NCI-H526 treated with DMSO at 0.1 percent for 48 hours (cell line): Measurements from ENCODE around the gene LPP.
"Not testable (repeated sequence)": the region's sequence is repeated elsewhere in the genome, so short reads cannot be mapped to it uniquely, and the experiment has no call there.

Experiments
- DNase-seq: peaks from one replicate; lab custom pipeline; 2025; lab: John Stamatoyannopoulos, UW

LPP gene

DNA sequence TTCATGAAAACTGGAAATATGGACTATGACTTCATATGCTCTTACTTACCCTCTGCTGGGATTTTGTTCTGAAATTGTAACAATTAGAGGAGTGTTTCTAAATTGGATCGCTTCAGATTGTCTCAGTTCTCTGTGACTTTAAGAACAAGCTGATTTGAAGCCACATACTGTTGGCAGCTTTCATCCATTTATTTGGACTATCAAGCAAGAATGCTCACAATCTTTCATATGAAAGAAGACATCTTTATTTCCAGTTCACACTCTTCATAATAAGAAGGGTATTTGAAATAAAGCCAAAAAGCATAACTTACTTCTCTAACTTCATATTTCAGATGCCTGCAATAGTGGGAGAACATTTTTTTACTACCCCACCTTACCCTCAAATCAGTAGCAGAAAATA is 526.2 kb downstream of the LPP start:
- DNase-seq: no peak

DNA sequence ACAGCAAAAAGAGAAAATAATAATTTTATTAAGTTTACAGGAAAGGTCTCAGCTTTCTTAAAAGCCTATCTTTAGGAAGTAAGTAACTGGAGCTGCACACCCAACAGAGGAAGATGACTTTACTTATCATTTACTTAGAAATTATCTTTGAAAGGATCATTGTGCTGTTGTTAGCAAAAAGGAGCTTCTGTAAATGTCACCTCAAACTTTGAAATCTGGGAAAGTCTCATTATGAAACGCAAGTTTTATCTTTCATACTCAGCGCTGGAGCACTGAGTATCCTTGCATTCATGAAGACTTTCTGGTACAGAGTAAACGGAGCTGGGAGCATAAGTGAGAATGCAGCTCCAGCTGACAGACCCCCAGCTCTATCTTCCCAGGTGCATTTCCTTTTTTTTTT is 526.6 kb downstream of the LPP start:
- DNase-seq: no peak

DNA sequence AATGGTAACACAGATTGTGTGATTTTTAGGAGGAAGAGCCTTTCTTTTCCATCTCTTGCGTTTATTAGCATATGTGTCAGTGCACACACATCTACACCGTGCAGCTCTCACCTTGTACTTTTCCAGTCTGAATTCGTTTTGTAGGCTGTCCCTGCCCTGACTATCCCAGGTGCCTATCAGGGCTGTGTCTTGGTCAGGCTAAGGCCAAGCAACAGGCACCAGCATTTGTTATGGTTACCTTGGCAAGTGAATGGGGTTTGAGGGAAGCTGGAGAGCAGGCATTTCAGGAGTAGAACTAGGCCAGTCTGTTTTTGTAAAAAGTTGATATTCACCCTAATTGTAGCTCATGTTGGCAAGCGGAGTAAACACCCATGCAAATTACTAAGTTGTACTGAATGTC is 528.4 kb downstream of the LPP start:
- DNase-seq: no peak

DNA sequence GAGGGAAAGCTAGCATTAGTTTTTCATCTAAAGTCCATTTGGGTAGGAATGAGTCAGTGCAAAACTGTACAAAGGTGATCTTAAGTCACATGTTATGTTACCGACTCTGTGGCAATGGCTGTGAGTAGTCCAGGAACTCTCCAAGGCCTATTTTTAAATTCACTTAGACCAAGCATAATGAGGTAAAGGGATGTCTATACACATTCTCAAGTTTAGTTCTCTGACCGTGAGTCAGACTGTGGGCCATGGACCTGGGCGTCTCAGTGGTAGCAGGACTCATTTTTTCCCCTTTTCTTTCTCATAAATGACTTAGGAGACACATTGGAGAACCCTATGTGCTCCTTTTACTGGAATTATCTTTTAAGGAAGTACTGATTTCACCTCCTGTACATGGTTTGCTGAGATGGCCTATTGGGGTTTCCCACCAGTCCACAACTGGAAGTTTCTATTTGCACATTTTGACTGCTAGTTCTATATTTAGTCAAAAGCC is 529.1 kb downstream of the LPP start:
- no peak for DNase-seq

DNA sequence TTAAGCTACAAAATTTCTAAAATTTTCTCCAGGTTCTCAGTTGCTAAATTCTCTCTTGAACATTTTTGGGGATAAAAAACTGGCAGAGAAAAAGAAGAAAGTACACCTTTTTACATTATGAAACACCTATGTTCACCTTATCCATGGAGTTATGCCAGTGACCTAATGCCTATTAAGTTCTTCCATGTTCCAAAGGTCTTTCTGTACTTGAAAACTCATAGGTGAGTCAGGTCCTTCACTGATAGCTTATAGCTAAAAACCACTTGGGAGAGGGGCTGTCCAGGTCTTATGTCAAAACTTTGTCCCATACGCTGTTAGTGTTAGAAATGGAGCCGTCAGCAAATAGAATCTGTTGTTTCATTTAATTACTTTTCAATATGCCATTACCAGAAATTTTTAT is 530.3 kb downstream of the LPP start:
- no peak for DNase-seq

DNA sequence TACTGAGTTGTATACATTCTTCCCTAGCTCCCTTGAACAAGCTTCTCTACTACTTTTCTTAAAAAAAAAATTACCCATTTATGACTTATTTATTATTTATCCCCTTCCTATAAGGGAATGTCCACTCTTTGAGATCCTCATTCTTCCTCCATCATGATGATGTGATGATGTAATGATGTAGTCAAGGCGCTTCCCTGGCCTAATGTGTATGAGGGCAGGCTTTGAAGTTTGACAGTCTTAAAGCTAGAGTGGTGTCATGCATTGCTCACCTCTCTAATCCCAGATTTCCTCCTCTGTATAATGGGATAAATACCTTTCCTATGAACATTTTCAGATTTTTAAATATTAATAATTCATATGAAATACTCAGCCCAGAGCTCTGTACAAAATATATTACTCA is 531.8 kb downstream of the LPP start:
- DNase-seq: no peak

DNA sequence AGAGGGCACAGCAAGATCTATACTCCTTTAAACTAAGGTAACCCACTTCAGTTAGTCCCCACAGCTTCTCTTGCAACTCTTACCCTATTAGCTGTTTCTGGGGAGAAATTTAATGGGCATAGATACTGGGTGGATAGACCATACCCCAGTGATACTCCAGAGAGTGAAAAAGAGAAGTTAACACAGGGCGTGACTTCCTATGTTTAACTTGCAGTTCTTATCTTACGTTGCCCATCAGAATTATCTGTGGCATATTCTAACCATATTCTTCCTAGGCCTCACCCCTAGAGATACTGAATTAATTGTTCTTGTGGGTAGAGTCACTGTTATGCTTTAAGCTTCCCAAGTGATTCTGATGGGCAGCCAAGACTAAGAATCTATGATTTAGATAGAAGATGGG is 532.4 kb downstream of the LPP start:
- no peak for DNase-seq

DNA sequence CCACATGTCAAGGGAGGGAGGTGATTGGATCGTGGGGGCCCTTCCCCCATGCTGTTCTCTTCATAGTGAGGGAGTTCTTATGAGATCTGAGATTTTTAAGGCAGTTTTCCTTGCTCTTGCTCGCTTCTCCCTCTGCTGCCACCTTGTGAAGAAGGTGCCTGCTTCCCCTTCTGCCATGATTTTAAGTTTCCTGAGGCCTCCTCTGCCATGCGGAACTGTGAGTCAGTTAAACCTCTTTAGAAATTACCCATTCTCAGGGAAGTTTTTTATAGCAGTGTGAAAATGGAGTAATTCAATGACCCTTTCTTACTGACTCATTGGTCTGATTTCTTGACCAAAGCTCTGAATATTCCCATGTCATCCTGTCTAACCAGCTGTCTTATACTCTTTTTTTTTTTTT is 533.4 kb downstream of the LPP start:
- DNase-seq: no peak

DNA sequence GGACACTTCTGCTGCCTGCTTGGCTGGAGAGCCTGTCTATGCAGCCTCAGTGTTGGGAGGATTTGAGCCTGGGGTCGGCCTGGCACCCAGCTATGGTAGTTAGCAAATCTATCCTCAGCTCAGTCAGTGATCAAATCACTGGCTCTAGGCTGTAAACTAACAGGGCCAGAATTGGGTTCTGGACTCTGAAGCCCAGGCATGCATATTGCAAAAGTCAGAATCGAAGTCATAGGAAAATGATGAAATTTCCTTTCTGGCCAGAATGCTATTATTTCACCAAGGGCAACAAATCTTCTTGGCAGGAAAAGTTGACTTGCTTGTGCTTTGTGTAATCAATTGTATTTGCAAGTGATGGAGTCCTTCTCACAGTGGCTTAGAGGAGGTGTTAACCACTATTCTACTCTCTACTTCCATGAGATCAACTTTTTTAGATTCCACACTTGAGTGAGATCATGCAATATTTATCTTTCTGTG is 535.2 kb downstream of the LPP start:
- no peak for DNase-seq

DNA sequence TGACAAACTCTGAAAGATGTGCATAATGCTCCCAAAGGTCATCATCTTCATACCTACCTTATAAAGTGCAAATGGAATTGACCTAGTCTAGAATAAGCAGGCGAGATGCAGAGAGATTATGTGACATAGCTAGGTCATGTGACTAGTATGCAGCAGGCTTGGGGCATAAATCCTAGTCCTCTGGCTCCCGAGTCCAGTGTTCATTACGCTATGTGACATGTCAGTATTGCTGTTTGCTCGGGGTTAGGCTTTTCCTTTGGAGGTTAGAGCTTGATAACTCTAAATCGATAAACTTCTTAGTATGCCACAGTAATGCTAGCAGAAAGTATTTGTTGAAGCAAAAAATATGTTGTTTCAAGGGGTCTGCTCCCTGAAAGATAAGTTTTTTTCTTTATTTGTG is 536.1 kb downstream of the LPP start:
- no peak for DNase-seq

DNA sequence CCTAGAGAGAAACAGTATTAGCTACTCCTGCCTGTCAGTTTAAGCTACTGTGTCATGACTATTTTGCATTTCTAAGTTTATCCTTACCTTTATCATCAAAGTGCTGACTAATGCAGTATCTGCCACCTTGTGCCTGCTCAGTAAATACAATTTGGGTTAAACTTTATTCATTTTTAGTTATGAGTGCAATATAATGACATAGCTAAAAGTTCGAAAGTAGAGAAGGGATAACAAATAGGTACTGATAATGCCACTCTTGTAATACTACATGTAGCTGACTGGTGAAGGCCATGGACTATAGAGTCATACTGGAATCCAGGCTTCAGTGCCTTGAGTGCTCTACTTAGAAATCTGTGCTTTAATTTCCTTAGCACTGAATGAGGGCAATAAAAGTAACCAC is 537.0 kb downstream of the LPP start:
- DNase-seq: no peak

DNA sequence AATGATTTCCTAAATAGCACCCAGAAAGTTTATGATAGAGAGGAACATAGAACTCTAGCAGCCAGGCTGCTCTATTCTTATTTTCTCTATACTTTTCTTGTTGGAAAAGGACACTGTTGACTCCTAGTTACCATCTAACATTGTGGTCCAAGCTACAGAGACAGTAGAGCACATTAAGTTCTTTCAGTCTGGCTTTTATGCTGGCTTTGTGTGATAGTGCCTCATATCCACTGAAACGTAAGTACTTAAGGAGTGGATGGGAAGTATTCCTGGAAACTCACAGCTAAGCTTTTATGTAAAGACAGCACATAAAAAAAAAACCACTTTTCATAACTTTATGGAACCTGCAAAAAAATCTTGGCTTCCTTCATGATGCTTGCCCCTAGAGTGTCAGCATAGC is 537.7 kb downstream of the LPP start:
- DNase-seq: no peak

DNA sequence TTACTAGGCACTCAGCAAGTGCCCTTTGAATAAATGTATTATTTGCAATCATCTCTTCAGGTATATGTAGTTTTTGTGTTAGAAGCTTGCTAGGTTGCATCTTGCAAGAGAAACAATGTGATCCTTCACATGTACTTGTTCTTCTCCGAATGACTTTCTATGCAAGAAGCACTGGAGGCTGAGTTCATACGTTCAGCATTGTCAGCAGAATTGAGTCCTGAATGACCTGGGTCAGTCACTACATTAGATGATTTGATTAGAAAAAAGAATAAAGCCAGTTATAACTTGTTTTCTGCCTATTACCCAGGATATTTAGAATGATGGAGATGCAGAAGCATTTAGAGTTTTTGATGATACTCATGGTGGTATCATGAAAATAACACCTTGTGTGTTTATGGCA is 538.7 kb downstream of the LPP start:
- DNase-seq: no peak

DNA sequence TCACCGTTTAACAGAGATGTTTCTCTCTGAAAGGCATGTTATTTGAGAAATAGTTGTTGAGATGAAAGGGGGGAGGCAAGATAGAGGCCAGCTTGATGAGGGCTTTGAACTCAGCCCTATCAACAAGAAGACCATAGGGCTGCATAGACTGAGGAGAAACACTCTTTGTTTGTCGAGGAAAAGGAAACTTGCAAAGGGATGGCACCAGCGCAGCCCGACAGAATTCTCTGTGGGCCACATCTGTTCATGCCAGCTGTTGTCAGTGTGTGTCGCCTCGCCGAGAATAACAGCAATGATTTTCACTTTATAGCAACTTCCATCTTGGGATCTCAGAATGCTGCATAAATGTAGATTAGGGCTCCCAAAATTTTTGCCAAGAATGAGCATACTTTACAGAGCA is 539.5 kb downstream of the LPP start:
- DNase-seq: no peak

DNA sequence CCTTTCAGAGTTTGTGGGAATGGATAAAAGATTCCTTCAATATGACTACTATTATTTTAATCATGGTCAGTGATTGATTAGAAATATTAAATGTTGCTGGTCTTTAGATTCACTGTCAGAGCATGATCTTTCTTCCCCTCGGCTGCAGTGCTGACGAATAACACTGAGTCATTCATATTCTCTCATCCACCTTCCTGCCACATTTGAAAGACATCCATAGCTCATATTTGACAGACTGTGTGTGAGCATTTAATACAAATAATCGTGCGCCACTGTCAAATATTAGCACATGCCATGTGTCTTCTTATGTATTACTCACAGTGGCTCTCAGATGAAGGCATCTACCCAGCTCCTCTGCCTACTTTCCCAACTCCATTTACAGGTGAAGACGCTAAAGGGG is 541.3 kb downstream of the LPP start:
- DNase-seq: no peak

DNA sequence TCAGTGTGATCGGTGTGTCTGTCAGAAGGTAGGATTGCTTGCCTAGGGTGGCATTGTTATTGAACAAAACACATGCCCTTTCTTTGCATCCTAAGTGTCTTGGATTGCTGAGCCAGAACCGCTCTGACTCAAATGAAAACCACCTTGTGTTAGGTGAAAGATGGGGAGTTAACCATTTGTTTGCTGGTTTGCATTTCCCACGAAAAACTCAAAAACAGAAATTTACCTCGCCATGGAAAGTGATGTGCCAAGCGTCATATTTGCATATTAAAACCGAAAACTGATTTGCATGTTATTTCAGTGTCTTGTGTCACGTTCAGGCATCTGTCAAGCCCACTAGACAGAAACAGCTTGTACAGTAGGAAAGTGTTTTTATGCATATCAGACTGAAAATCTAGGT is 543.2 kb downstream of the LPP start:
- peak; percentile 56 for DNase-seq

DNA sequence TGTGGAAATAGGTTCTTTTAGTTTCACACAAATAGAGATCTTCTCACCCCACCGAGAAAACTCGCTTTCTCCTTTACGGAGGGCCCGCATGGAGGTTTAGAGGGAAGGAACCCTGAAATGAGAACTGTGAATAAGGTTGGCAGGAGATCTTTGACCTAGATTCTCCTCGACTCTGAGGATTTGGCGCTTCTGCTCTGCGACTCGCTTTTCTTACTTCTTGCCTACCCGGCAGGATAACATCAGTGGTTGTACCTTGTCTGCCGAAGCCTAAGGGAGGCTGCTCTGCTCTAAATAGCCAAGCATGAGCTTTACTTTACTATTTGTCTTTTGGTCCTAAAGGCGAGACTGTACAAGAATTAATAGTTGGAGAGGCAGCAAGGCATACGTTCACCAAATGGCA is 544.5 kb downstream of the LPP start:
- no peak for DNase-seq

DNA sequence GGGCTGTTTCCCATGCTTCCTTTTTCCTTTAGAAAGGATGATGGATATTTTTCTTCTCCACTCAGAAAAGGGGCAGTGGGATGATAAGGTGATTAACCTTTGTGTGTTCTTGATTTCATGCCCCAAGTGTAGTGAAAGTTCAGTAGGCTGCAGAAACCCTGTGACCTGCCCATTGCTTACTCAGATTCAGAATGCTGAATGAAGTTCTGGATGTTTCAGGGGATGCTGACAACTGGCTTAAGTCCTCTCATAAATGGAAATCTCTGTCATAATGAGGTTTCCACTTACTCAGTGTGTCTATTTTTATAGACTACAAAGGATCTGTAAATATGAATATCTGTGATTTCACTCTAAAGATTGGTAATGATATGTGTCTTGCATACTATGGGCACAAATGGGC is 546.5 kb downstream of the LPP start:
- DNase-seq: no peak

DNA sequence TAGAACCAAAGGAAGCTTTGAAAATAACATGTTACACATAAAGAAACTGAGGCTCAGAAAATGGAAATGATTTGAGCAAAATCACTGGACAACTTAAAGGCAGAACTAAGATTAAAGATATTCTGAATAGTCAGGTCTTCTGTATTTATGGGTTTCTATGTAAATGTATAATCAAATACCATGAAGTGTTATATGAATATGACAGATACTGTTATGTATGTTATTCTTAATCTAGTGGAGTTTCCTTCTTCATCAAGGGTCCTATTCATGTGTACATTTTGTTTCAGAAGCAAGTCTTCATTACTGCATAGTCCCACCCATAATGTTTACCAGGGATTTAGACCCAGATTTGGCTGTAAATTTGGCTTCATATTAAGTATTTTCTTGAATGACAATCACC is 547.0 kb downstream of the LPP start:
- DNase-seq: no peak

DNA sequence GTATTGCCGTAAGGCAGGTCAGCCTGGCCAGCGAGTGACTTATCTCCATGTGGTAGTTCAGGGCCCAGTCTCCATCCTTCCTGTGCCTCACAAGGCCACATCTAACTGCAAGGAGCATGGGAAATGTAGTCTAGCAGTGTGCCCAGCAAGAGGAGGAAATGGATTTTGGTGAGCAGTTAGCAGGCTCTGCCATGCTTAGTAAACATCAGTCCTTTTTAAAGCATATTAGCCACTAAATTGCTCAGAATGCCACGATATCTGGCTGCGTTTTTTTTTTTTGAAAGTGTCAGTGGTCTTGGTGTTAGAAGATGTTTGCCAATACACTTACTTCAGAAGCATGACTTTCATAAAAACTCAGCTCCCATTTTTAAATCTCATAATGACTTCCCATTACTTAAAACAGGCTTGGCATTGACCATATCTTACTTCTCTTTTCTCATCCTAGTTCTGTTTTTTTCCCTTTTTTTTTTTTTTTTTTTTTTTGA is 547.6 kb downstream of the LPP start:
- no peak for DNase-seq

DNA sequence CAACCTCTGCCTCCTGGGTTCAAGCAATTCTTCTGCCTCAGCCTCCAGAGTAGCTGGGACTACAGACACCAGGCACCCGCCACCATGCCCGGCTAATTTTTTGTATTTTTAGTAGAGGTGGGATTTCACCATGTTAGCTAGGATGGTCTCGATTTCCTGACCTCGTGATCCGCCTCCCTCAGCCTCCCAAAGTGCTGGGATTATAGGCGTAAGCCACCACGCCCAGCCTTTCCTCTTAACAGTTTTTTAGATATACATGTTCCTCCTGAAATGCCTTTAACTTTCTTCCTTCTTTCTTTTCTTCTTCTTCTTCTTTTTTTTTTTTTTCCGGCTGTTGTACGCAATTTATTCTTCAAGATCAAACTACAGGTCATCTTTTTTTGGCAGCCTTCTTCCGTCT is 548.1 kb downstream of the LPP start:
- DNase-seq: not testable (repeated sequence)

DNA sequence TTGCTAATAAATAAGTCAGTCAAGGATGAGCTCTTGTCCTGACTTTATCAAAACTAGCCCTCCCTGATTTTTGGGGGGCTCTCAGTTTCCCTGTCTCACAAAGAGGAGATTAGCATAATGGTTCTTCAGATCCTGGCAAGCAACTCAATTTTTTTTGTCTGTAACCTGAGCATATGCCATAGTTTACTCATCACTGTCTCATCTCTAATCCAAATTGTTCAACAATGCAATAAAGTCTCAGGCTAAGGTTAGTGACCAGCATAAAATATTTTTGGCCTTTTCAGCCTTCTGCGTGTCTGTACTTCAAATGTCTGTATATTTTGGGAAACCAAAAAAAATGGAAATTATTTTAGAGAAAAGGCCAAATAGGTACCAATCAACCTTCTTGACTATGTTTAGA is 552.2 kb downstream of the LPP start:
- DNase-seq: no peak

DNA sequence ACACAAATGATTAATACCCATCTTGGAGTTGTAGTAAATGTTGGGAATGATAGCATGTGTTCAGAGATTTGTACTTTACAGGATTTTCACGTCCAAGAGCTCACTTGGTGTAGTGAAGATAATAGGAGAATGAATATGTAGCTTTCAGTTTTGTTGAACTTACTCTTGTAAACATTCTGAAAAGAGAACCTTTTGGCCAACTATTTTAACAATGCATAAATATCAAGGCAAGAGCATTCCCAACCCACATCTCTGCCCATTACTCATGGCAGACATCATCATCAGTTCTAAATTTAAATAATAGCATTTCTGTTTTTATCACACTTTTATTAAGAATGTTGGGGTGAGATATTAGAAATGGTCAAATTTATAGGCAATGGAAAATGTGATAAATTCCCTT is 552.6 kb downstream of the LPP start:
- DNase-seq: no peak

DNA sequence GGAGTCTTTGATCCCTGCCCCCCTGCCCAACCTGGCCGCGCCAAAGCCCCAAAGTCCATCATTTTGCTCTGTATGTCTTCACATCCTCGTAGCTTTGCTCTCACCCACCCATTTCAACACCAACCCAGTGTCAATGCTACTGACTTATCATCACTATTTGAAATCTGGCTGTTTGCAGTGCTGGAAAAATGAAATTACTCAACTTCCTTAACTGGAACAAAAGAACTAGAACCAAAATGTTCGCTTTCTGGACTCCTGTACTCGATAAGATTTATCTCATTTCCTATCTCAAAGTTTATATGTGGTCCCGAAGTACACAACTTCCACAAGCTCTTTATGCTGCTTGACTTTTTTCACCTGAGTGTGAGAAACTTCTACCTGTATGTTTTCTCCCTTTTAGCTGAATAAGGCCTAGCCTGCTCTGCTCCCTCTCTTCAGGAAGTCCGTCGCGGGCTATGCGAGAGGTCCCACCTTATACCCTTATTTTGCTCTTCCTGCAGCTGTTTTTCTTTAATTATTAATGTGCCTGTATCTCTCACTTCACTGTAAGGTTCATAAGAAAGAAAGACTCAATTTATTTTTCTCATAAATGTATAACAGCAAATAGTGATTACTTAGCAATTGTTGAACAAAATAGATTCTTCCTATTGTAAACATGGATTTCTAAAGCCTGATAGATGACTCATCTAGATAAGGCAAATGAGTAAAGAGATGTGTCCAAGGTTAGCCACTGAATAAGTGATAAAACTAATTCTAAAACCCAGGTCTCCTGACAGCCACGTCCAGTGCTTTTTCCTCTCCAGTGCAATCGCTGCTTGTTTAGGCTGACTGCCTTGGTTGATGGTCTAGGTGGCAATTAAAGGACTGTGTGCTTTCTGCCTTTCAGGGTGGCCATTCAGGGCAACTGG is 553.7 kb downstream of the LPP start:
- DNase-seq: no peak
